Esophagus muscularis mucosa (tissue), 3 donors: Measurements from ENCODE around the gene MAN2A1.

Experiments used
- POLR2A ChIP-seq: fragments of 450-650 bp; IDR thresholded peaks from one replicate; pipeline ENCODE4 v1.6.1; 2017; ENCODE audit warnings: antibody characterized with exemption, moderate library complexity, mild to moderate bottlenecking, low read depth
- POLR2AphosphoS5 ChIP-seq, 2 donors: sonication (generic); formaldehyde crosslinking; IDR thresholded peaks; one replicate each; pipeline ENCODE4 v1.6.1; 2017; ENCODE audit warnings: antibody characterized with exemption in 2 of 2
- TF ChIP-seq, protein P1 (sequence below), 3 experiments: fragments of 200-600 bp in 2 of 3; fragments of 450-650 bp in 1 of 3; sonication (generic) in 2 of 3; IDR thresholded peaks; one replicate each; pipeline ENCODE4 v1.5.1; 2017 to 2019; ENCODE audit warnings: antibody characterized with exemption in 3 of 3, mild to moderate bottlenecking in 2 of 3, moderate library complexity in 1 of 3

DNA sequence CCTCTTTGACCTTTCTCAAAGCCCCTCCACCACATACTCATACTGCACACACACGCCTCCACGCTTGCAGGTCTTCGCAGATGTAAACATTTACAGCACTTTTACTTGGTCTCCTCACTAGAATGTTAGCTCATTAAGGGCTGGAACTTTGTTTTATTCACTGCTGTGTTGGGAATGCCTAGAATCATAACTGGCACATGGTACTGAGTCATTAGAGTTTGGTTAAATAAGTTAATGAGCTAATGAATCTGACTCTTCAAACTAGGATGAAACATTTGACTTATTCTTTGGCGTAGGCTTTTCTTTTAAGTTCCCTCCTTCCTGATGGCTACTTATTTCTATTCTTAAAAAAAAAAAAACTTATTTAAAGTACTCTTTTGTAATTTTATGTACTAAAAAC is 28.9 kb downstream of the MAN2A1 start:
- TF ChIP-seq, protein P1, sequence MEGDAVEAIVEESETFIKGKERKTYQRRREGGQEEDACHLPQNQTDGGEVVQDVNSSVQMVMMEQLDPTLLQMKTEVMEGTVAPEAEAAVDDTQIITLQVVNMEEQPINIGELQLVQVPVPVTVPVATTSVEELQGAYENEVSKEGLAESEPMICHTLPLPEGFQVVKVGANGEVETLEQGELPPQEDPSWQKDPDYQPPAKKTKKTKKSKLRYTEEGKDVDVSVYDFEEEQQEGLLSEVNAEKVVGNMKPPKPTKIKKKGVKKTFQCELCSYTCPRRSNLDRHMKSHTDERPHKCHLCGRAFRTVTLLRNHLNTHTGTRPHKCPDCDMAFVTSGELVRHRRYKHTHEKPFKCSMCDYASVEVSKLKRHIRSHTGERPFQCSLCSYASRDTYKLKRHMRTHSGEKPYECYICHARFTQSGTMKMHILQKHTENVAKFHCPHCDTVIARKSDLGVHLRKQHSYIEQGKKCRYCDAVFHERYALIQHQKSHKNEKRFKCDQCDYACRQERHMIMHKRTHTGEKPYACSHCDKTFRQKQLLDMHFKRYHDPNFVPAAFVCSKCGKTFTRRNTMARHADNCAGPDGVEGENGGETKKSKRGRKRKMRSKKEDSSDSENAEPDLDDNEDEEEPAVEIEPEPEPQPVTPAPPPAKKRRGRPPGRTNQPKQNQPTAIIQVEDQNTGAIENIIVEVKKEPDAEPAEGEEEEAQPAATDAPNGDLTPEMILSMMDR (IDR thresholded peaks at IDR 0.05) = no peak
- TF ChIP-seq POLR2A (no peak), POLR2AphosphoS5 (IDR thresholded peaks at IDR 0.05) (no peak)
